HCT116 (cell line): Measurements from ENCODE around the gene TCFL5. TPM values are rescaled to one million over a fixed set of nuclear protein-coding genes. Genes with fewer than 3 reads are reported as not detected.

Source experiments
- ATAC-seq: fragments of 200-7000 bp; cut with Tn5 transposase; 2 replicates; pipeline ENCODE4 v1.9.1; 2020; ENCODE audit warnings: mild to moderate bottlenecking, moderate library complexity
- BruUV-seq: library from RNA; stranded (reverse); fragments of 400-500 nt; replicated peaks from 2 replicates; lab custom pipeline; 2021; lab: Mats Ljungman, UMichigan
- CTCF ChIA-PET: fragments of 300-600 bp; sonication (Branson Sonifier 250); formaldehyde crosslinking; loops from one replicate; lab custom pipeline; 2021; ENCODE audit warnings: antibody characterized with exemption; lab: Charles Lee
- POLR2A ChIA-PET: fragments of 300-600, 350-600 bp; sonication (Branson Sonifier 250); formaldehyde crosslinking; loops from one replicate; lab custom pipeline; 2021; ENCODE audit warnings: antibody characterized with exemption; lab: Charles Lee
- RAD21 ChIA-PET, 2 experiments: fragments of 300-600 bp; sonication (Branson Sonifier 250); formaldehyde crosslinking; loops; one replicate each; lab custom pipeline; 2023; ENCODE audit warnings: low total read pairs in 2 of 2; ENCODE audit not compliant: uncharacterized antibody in 2 of 2, unreplicated experiment in 2 of 2, low non-redundant PET in 1 of 2; lab: Charles Lee
- DNase-seq: peaks from one replicate; pipeline ENCODE4 v3.0.0-alpha.2; 2010; ENCODE audit warnings: low read depth, low spot score
- H2AFZ ChIP-seq: fragments of 200-600 bp; shearing (Covaris generic), sonication (generic); 2 replicates; pipeline ENCODE4 v1.6.1; 2017; ENCODE audit warnings: low read depth, mixed run types, mixed read lengths, antibody characterized with exemption, low read length; ENCODE audit not compliant: poor library complexity, severe bottlenecking
- H3K27ac ChIP-seq: 2 replicates; pipeline ENCODE4 v1.5.1; 2012; ENCODE audit warnings: low read depth, low read length
- H3K27me3 ChIP-seq: fragments of 200-600 bp; sonication (generic); 2 replicates; pipeline ENCODE4 v1.6.1; 2016; ENCODE audit warnings: mixed run types, low read length, mixed read lengths; ENCODE audit not compliant: insufficient read depth
- H3K36me3 ChIP-seq, 2 experiments: fragments of 200-500 bp in 1 of 2; fragments of 200-600 bp in 1 of 2; sonication (Bioruptor generic) in 1 of 2; sonication (generic) in 1 of 2; 2 replicates each; pipeline versions ENCODE4 v1.5.1 to v1.6.1; 2014 to 2016; ENCODE audit warnings: low read length in 2 of 2, inconsistent platforms in 1 of 2, mixed read lengths in 1 of 2, mixed run types in 1 of 2; ENCODE audit not compliant: insufficient read depth in 2 of 2, control insufficient read depth in 1 of 2
- H3K4me1 ChIP-seq, 2 experiments: fragments of 200-600 bp in 1 of 2; sonication (generic) in 1 of 2; 2 replicates each; pipeline versions ENCODE4 v1.5.1 to v1.6.1; 2012 to 2017; ENCODE audit warnings: low read length in 2 of 2, inconsistent platforms in 1 of 2, mild to moderate bottlenecking in 1 of 2, mixed read lengths in 1 of 2, mixed run types in 1 of 2, moderate library complexity in 1 of 2; ENCODE audit not compliant: insufficient read depth in 2 of 2, control insufficient read depth in 1 of 2
- H3K4me2 ChIP-seq: fragments of 200-600 bp; sonication (generic); 2 replicates; pipeline ENCODE4 v1.6.1; 2017; ENCODE audit warnings: mixed run types, low read length, mixed read lengths
- H3K4me3 ChIP-seq, 2 experiments: fragments of 200-600 bp in 1 of 2; sonication (generic) in 1 of 2; replicated peaks in 1 of 2; 2 replicates each; pipeline ENCODE4 v1.5.1; 2011 to 2016; ENCODE audit warnings: low read length in 2 of 2, control low read depth in 1 of 2, low read depth in 1 of 2, mild to moderate bottlenecking in 1 of 2, mixed read lengths in 1 of 2, mixed run types in 1 of 2
- H3K79me2 ChIP-seq: fragments of 200-600 bp; sonication (generic); 2 replicates; pipeline ENCODE4 v1.6.1; 2017; ENCODE audit warnings: mild to moderate bottlenecking, mixed run types, low read length, moderate library complexity, mixed read lengths; ENCODE audit not compliant: insufficient read depth
- H3K9ac ChIP-seq: fragments of 200-600 bp; sonication (generic); 2 replicates; pipeline ENCODE4 v1.6.1; 2016; ENCODE audit warnings: low read length, mixed read lengths
- H3K9me2 ChIP-seq: fragments of 200-600 bp; sonication (generic), shearing (Covaris generic); 2 replicates; pipeline ENCODE4 v1.6.1; 2017; ENCODE audit warnings: mixed run types, mild to moderate bottlenecking, moderate library complexity; ENCODE audit not compliant: insufficient read depth
- H3K9me3 ChIP-seq, 2 experiments: fragments of 200-500 bp in 1 of 2; fragments of 200-600 bp in 1 of 2; sonication (Bioruptor generic) in 1 of 2; sonication (generic) in 1 of 2; 2 replicates each; pipeline ENCODE4 v1.6.1; 2014 to 2017; ENCODE audit warnings: low read length in 2 of 2, mixed read lengths in 2 of 2, inconsistent platforms in 1 of 2, low read depth in 1 of 2, mild to moderate bottlenecking in 1 of 2, mixed run types in 1 of 2, moderate library complexity in 1 of 2; ENCODE audit not compliant: control insufficient read depth in 1 of 2, insufficient read depth in 1 of 2
- H4K20me1 ChIP-seq: fragments of 200-600 bp; sonication (generic), shearing (Covaris generic); 2 replicates; pipeline ENCODE4 v1.6.1; 2017; ENCODE audit warnings: mixed run types, mild to moderate bottlenecking, moderate library complexity; ENCODE audit not compliant: insufficient read depth
- EGR1 ChIP-seq: IDR thresholded peaks from 2 replicates; pipeline ENCODE4 v1.6.1; 2012; ENCODE audit warnings: low read depth
- EZH2 ChIP-seq: fragments of 200-600 bp; sonication (generic); IDR thresholded peaks from 2 replicates; pipeline ENCODE4 v1.6.1; 2017; ENCODE audit warnings: antibody characterized with exemption, mixed run types
- JUND ChIP-seq: IDR thresholded peaks from 2 replicates; pipeline ENCODE4 v1.6.1; 2012
- RAD21 ChIP-seq: IDR thresholded peaks from 2 replicates; pipeline ENCODE4 v1.6.1; 2012; ENCODE audit warnings: low read depth, mild to moderate bottlenecking
- SRF ChIP-seq: IDR thresholded peaks from 2 replicates; pipeline ENCODE4 v1.6.1; 2012; ENCODE audit warnings: low read depth
- TCF7L2 ChIP-seq: IDR thresholded peaks from 2 replicates; pipeline ENCODE4 v1.7.0; 2011; ENCODE audit warnings: borderline replicate concordance, inconsistent platforms; ENCODE audit not compliant: insufficient read depth, insufficient read length; ENCODE audit errors: extremely low read depth
- YY1 ChIP-seq: IDR thresholded peaks from 2 replicates; pipeline ENCODE4 v1.6.1; 2011; ENCODE audit warnings: low read length, low read depth, moderate library complexity, mild to moderate bottlenecking; ENCODE audit not compliant: insufficient replicate concordance; ENCODE audit errors: extremely low read depth
- ZFX ChIP-seq: fragments of 450-650 bp; IDR thresholded peaks from 2 replicates; pipeline ENCODE4 v1.6.1; 2017
- intact Hi-C: fragments of 100-400 bp; cut with micrococcal nuclease; formaldehyde crosslinking; loops from 2 replicates; pipeline ENCODE4 v1.10.0; 2022
- total RNA-seq: library from RNA; stranded (reverse); gene quantifications from one replicate; pipeline ENCODE4 v1.2.1, GENCODE V29; 2021; ENCODE audit not compliant: unreplicated experiment
- TF ChIP-seq, protein P1 (sequence below): IDR thresholded peaks from 2 replicates; pipeline ENCODE4 v1.6.1; 2012; ENCODE audit warnings: low read depth
- TF ChIP-seq, protein P2 (sequence below): IDR thresholded peaks from 2 replicates; pipeline ENCODE4 v1.6.1; 2011; ENCODE audit warnings: mild to moderate bottlenecking, low read length, moderate library complexity; ENCODE audit not compliant: insufficient replicate concordance; ENCODE audit errors: extremely low read depth

The TCFL5 gene
- total RNA-seq, 1 experiment from 2014 or later: 20.4 TPM

DNA sequence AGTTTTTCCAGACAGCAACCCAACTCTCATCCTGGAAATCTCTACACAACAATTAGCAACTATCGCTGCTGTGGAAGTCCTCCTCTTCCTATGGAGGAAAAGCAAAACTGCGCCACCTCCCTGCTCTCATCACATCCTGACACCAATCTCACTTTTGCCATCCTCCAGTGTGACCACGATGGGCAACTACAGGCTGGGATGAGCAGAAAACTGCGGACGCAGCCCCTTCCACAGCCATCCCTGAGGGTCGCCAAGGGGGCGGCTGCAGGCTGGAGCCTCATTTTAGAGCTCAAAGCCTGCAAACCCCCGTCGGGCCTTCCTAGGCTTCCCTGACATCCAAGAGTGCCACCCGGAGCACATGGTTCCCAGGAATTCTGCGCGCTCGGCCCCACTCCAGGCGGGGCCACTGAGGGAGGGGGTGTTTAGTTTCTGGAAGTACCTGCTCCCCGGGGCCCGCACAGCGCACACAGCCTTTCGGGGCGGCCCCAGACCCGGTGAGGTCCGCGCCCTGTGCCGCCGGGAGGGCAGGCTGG is 1.2 kb downstream of the TCFL5 start (continued):
- TF ChIP-seq, protein P1, sequence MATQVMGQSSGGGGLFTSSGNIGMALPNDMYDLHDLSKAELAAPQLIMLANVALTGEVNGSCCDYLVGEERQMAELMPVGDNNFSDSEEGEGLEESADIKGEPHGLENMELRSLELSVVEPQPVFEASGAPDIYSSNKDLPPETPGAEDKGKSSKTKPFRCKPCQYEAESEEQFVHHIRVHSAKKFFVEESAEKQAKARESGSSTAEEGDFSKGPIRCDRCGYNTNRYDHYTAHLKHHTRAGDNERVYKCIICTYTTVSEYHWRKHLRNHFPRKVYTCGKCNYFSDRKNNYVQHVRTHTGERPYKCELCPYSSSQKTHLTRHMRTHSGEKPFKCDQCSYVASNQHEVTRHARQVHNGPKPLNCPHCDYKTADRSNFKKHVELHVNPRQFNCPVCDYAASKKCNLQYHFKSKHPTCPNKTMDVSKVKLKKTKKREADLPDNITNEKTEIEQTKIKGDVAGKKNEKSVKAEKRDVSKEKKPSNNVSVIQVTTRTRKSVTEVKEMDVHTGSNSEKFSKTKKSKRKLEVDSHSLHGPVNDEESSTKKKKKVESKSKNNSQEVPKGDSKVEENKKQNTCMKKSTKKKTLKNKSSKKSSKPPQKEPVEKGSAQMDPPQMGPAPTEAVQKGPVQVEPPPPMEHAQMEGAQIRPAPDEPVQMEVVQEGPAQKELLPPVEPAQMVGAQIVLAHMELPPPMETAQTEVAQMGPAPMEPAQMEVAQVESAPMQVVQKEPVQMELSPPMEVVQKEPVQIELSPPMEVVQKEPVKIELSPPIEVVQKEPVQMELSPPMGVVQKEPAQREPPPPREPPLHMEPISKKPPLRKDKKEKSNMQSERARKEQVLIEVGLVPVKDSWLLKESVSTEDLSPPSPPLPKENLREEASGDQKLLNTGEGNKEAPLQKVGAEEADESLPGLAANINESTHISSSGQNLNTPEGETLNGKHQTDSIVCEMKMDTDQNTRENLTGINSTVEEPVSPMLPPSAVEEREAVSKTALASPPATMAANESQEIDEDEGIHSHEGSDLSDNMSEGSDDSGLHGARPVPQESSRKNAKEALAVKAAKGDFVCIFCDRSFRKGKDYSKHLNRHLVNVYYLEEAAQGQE: no peak
- TF ChIP-seq, protein P2, sequence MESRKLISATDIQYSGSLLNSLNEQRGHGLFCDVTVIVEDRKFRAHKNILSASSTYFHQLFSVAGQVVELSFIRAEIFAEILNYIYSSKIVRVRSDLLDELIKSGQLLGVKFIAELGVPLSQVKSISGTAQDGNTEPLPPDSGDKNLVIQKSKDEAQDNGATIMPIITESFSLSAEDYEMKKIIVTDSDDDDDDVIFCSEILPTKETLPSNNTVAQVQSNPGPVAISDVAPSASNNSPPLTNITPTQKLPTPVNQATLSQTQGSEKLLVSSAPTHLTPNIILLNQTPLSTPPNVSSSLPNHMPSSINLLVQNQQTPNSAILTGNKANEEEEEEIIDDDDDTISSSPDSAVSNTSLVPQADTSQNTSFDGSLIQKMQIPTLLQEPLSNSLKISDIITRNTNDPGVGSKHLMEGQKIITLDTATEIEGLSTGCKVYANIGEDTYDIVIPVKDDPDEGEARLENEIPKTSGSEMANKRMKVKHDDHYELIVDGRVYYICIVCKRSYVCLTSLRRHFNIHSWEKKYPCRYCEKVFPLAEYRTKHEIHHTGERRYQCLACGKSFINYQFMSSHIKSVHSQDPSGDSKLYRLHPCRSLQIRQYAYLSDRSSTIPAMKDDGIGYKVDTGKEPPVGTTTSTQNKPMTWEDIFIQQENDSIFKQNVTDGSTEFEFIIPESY: no peak
- no peak for TF ChIP-seq TCF7L2
- no peak for TF ChIP-seq YY1
- no peak for TF ChIP-seq EZH2
- no peak for TF ChIP-seq JUND
- no peak for TF ChIP-seq RAD21
- no peak for TF ChIP-seq ZFX

DNA sequence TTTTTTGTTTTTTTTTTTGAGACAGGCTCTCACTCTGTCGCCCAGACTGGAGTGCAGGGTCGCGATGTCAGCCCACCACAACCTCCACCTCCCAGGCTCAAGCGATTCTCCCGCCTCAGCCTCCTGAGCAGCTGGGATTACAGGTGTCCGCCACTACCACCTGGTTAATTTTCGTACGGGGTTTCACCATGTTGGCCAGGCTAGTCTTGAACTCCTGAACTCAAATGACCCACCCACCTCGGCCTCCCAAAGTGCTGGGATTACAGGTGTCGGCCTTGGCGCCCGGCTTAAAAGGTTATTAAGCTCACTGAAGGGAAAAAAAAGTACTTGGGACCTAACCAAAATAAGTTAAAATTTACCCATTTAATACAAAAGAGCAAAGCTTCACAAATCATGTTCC is 1.9 kb downstream of the TCFL5 start:
- Histone ChIP-seq H3K9ac (peak overlapping the region; percentile 75), H3K9me3 (peaks cover 0 to 1% of the 10 kb centered on the region in 2 experiments; a peak in 1 of 4 replicates), H3K27me3 (no peaks in the 10 kb centered on the region), H3K4me1 (peaks cover 7 to 16% of the 10 kb centered on the region in 2 experiments; a peak in 3 of 4 replicates), H2AFZ (no peak overlapping the region), H3K4me2 (peak overlapping the region; percentile 99), H3K27ac (no peak overlapping the region), H3K4me3 (peak overlapping the region; percentile 60 to 75), H3K79me2 (peaks cover 25% of the 10 kb centered on the region), H4K20me1 (peaks cover 9% of the 10 kb centered on the region; the same call in 1 of the 2 replicates), H3K36me3 (peaks cover 11 to 16% of the 10 kb centered on the region in 2 experiments; a peak in 2 of 4 replicates), H3K9me2 (no peaks in the 10 kb centered on the region)
- intact Hi-C loops: no loop called here
- no TSS peak for BruUV-seq
- ChIA-PET RAD21 (no interaction called here), POLR2A (no interaction called here), CTCF (no interaction called here)
- ATAC-seq (no peak), DNase-seq (no peak)
- TF ChIP-seq SRF (no peak), TCF7L2 (no peak), EGR1 (no peak), EZH2 (no peak)
